Measurements from ENCODE around the gene YARS1.
A peak's percentile ranks its signal among the peaks of the same experiment; 100 is the strongest.
"Not testable (repeated sequence)": the region's sequence is repeated elsewhere in the genome, so short reads cannot be mapped to it uniquely, and the experiment has no call there.

Gene YARS1

GRCh38 chr1:32811917-32812316 lies 5.2 kb downstream of the YARS1 start:
- Mint-ChIP-seq H3K27ac (peak overlapping the region; percentile 85), H3K36me3 (ENCODE audit: low read depth) (peaks cover 60% of the 10 kb centered on the region), H3K9me3 (peaks cover 3% of the 10 kb centered on the region), H3K4me1 (peaks cover 58% of the 10 kb centered on the region), H3K27me3 (ENCODE audit: low read depth, poor library complexity) (no peaks in the 10 kb centered on the region), H3K4me3 (no peak overlapping the region)
- TF ChIP-seq, protein P1, sequence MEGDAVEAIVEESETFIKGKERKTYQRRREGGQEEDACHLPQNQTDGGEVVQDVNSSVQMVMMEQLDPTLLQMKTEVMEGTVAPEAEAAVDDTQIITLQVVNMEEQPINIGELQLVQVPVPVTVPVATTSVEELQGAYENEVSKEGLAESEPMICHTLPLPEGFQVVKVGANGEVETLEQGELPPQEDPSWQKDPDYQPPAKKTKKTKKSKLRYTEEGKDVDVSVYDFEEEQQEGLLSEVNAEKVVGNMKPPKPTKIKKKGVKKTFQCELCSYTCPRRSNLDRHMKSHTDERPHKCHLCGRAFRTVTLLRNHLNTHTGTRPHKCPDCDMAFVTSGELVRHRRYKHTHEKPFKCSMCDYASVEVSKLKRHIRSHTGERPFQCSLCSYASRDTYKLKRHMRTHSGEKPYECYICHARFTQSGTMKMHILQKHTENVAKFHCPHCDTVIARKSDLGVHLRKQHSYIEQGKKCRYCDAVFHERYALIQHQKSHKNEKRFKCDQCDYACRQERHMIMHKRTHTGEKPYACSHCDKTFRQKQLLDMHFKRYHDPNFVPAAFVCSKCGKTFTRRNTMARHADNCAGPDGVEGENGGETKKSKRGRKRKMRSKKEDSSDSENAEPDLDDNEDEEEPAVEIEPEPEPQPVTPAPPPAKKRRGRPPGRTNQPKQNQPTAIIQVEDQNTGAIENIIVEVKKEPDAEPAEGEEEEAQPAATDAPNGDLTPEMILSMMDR (IDR thresholded peaks at IDR 0.05) = no peak
- no peak for DNase-seq

DNA sequence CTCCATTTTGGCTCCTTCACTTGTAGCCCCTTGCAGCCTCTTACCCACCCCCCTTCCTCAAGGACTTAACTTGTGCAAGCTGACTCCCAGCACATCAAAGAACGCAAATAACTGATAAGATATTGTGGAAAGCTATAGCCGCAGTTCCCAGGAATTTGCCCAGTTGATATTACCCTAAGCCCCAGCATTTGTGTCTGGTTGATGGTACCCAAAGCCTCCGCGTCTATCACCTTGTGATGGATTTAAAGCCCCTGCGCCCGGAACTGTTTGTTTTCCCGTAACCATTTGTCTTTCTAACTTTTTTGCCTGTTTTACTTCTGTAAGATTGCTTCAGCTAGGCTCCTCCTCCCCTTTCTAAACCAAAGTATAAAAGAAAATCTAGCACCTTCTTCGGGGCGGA lies 5.9 kb downstream of the YARS1 start:
- H3K4me3 Mint-ChIP-seq = peak overlapping the region; percentile 56
- no peak for DNase-seq
- peak overlapping the region; percentile 85 for H3K27ac Mint-ChIP-seq
- peaks cover 66% of the 10 kb centered on the region for H3K36me3 Mint-ChIP-seq (ENCODE audit: low read depth)
- peaks cover 10% of the 10 kb centered on the region for H3K9me3 Mint-ChIP-seq
- no peaks in the 10 kb centered on the region for H3K27me3 Mint-ChIP-seq (ENCODE audit: low read depth, poor library complexity)
- H3K4me1 Mint-ChIP-seq = peaks cover 52% of the 10 kb centered on the region
- TF ChIP-seq, protein P1 (IDR thresholded peaks at IDR 0.05) = no peak

DNA sequence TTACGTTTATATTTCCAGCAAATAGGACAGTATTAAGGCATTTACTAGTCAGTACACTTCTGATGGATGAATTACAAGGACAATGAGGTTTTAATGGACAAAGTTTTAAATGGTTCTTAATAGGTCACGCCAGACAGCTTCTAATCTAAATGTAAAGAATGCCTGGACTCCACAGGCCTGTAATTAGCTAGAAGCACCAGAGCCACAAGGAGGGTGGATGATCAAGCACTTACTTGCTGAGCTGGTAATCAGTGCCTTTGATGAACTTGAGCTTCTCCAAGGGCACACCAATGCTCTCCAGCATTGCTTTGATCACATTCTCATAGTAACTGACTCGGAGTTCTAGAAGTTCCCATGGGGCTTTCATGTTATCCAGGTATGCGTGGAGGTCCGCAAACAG lies 6.8 kb downstream of the YARS1 start:
- peaks cover 75% of the 10 kb centered on the region for H3K36me3 Mint-ChIP-seq (ENCODE audit: low read depth)
- H3K4me3 Mint-ChIP-seq = no peak overlapping the region
- DNase-seq = no peak
- peaks cover 46% of the 10 kb centered on the region for H3K4me1 Mint-ChIP-seq
- no peak overlapping the region for H3K27ac Mint-ChIP-seq
- H3K27me3 Mint-ChIP-seq (ENCODE audit: low read depth, poor library complexity) = no peaks in the 10 kb centered on the region
- TF ChIP-seq, protein P1 (IDR thresholded peaks at IDR 0.05) = no peak
- peaks cover 19% of the 10 kb centered on the region for H3K9me3 Mint-ChIP-seq

- Mint-ChIP-seq H3K4me3 (no peak overlapping the region), H3K27me3 (ENCODE audit: low read depth, poor library complexity) (no peaks in the 10 kb centered on the region), H3K36me3 (ENCODE audit: low read depth) (peaks cover 79% of the 10 kb centered on the region), H3K9me3 (peaks cover 23% of the 10 kb centered on the region), H3K27ac (no peak overlapping the region), H3K4me1 (peaks cover 35% of the 10 kb centered on the region)
- DNase-seq = no peak
- TF ChIP-seq, protein P1 (IDR thresholded peaks at IDR 0.05) = no peak
Observed at GRCh38 chr1:32808580-32808979, 8.6 kb downstream of the YARS1 start.

- DNase-seq = no peak
- Mint-ChIP-seq H3K9me3 (peaks cover 39% of the 10 kb centered on the region), H3K27me3 (ENCODE audit: low read depth, poor library complexity) (peaks cover 3% of the 10 kb centered on the region), H3K4me1 (peaks cover 26% of the 10 kb centered on the region), H3K4me3 (no peak overlapping the region), H3K36me3 (ENCODE audit: low read depth) (peaks cover 91% of the 10 kb centered on the region), H3K27ac (peak overlapping the region; percentile 6)
- TF ChIP-seq, protein P1 (IDR thresholded peaks at IDR 0.05) = no peak
Observed at GRCh38 chr1:32806910-32807523, 10.1 kb downstream of the YARS1 start.

DNA sequence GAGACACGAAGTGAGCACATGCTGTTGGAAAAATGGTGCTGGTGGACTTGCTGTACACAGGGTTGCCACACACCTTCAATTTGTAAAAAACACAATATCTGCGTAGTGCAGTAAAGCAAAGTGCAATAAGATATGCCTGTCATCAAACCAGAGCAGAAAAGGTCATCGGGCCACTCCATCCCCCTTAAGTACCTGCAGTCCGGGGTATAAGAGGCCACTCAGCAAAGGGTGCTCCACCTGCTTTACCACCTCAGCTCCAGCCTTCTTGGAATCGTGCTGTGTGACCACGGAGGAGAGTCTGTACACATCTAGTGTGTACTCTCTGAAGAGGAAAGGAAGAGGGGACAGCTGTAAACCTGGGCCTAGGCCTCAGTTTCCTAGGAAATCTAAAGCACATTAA lies 10.9 kb downstream of the YARS1 start:
- H3K4me3 Mint-ChIP-seq = no peak overlapping the region
- DNase-seq = no peak
- peaks cover 3% of the 10 kb centered on the region for H3K27me3 Mint-ChIP-seq (ENCODE audit: low read depth, poor library complexity)
- H3K36me3 Mint-ChIP-seq (ENCODE audit: low read depth) = peaks cover 98% of the 10 kb centered on the region
- H3K4me1 Mint-ChIP-seq = peaks cover 18% of the 10 kb centered on the region
- H3K9me3 Mint-ChIP-seq = peaks cover 39% of the 10 kb centered on the region
- no peak overlapping the region for H3K27ac Mint-ChIP-seq
- TF ChIP-seq, protein P1 (IDR thresholded peaks at IDR 0.05) = no peak

GRCh38 chr1:32804460-32804859 lies 12.7 kb downstream of the YARS1 start:
- not testable (repeated sequence) for H3K4me3 Mint-ChIP-seq; H3K27ac Mint-ChIP-seq; DNase-seq; H3K27me3 Mint-ChIP-seq (ENCODE audit: low read depth, poor library complexity); H3K4me1 Mint-ChIP-seq
- Mint-ChIP-seq H3K36me3 (ENCODE audit: low read depth) (peaks cover 89% of the 10 kb centered on the region), H3K9me3 (peaks cover 43% of the 10 kb centered on the region)

Measured in nephron progenitor cell (in vitro differentiated cells).